Measurements from ENCODE around the gene USP47.
"Not testable (repeated sequence)": the region's sequence is repeated elsewhere in the genome, so short reads cannot be mapped to it uniquely, and the experiment has no call there.

The USP47 gene

DNA sequence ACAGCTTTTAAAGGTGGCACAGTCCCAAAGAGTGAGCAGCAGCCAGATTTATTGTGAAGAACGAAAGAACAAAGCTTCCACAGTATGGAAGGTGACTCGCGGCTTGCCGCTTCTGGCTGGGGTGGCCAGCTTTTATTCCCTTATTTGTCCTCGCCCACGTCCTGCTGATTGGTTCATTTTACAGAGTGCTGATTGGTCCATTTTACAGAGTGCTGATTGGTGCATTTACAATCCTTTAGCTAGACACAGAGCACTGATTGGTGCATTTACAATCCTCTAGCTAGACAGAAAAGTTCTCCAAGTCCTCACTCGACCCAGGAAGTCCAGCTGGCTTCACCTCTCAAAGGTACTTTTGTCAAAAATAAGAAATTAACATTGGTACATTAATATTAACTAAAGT lies 10.4 kb upstream of the USP47 start:
- not testable (repeated sequence) for DNase-seq

- DNase-seq, result no peak
These were observed 5.0 kb upstream of the USP47 start for GRCh38 chr11:11836676-11837231.

DNA sequence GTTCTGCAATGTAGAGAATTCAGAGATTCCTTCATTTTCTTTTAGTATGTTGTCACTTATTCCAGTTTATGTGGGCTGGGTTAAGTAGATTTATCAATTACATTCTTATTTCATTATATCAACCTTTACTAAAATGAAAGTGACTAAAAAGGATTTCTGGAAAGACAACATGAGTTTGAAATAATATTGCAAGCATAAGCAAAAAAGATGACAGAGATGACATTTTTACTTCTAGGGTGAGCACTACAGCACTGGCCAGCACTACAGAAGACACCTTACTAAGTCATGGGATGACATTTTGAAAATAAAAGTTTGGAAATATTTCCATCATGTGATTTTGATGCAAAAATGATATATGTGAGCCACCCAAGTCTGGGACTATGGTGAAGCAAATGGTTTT lies 2.1 kb upstream of the USP47 start:
- no peak for DNase-seq

DNA sequence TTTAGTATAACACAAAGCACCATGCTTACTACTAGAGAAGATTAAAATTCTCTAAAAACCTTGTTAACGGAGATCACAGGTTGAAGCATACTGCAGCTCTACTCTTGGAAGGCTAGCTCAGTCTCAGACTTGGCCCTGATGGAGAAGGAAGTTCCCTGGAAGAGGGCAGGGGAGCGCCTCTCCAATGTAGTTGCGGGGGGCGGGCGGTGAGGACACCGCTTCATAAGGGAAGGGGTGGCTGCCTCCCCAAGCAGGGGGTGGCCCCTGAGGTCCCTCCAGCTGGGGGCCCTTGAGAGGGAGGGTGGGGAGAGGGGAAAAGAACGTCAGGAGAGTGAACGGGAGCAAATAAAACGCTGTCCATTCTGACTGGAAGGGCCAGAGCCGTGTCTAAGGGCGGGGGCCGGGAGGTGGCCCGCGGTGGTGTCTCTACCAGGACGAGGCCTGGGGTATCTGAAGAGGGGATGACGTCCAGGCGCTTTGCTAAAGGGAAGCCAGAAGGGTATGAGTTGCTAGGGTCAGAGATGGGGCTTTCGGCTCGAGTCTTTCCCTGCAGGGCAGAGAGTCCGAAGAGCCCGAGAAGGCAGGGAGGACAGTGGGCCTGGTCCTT lies 553 bp upstream of the USP47 start:
- peak; percentile 61 for DNase-seq

DNA sequence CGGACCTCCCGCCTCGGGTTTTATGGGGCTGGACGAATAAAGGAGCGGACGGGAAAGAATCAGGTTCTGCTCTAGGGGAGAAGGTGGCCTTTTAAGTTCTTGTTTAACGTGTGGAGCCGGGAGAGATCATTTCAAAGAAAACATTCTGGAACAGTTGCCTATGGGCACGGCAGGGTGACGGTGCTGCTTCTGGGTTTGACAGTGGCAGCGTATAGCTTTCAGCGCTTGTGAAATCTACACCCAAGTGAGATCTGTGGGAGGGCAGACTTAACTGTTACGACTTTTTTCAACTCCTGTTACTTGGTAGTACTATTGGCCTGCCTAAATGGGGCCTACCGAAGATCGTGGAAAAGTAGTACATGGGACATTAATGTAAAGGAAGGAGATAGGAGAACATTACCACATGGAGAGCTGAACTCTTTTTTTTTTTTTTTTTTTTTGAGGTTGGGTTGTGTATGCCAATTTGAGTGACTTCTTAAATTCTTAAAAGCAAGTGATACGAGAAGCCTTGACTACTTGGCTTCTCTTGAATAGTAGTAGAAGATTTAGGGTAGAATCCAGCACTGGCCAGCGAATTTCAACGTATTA lies 743 bp downstream of the USP47 start:
- DNase-seq, result peak; percentile 65

- no peak for DNase-seq
These were observed 1.4 kb downstream of the USP47 start for GRCh38 chr11:11843211-11843621.

DNA sequence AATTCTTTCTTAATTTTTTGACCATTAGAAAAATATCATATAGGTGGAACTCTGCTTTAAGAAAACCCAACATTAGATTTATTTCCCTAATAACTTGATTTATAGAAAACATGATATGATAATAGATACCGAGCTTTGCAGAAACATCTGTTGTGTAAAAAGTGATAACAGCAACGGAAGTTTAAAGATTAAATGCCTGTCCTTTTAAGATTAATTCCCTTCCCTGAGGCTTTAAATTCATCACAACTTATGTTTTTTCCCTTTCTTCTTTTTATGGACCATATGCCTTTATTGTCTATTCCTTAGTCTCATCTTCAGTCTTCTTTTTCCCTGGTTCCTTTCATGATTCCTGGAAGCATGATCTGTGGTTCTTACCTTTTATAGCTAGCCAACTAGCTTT lies 1.9 kb downstream of the USP47 start:
- DNase-seq, result no peak

DNA sequence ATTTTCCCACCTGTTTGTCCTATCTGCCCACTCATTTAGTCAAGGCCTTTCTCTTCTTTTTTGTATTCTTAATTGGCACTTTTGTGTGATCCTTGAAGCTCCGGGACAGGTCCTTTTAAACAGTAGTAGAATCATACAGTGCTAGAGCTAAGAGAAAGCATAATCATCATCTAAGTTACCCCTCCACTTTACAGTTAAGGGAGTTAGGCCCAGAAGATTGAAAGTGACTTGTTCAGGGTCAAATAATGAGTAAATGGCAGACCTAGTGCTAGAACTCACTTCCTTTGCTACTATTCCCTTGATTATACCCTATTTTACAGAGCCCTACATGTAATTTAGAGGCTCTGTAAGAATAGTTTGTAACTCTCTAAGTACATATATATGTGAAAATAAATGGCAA lies 2.5 kb downstream of the USP47 start:
- DNase-seq, result no peak

DNA sequence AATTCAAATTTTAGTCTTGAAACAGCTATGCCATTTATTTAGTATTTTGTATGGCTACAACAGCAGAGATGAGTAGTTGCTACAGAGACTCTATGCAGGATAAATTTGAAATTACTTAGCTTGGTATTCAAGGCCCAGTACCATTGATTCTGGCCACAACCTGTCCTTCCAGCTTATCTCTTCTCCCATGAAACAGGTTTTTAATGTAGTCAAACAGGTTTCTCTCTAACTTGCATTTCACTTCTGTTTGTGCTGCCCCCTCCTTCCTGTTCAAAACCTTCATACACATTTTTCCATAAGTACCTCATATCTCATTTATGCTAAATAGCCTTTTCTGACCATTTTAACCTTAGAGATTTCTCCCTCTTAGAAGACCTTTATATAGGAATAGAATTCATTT lies 3.3 kb downstream of the USP47 start:
- DNase-seq, result peak; percentile 14

- no peak for DNase-seq
These were observed 3.8 kb downstream of the USP47 start for GRCh38 chr11:11845551-11845950.

DNA sequence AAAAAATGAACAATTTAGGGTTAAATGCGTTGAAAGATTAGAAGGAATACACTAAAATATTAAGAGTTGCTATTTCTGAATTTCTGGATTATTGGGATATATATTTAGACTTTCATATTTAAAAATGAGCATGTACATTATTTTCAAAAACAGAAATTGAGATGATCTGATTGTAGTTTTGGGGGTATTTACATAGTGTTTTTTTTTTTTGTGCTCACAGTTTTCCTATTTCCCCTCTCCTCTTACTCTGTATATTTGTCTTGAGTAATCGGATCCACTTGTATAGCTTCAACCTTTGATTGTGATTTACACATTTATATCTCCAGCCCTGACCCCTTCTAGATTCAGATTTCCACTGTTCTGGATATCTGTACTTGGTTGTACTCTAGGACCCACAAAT lies 5.3 kb downstream of the USP47 start:
- no peak for DNase-seq

DNA sequence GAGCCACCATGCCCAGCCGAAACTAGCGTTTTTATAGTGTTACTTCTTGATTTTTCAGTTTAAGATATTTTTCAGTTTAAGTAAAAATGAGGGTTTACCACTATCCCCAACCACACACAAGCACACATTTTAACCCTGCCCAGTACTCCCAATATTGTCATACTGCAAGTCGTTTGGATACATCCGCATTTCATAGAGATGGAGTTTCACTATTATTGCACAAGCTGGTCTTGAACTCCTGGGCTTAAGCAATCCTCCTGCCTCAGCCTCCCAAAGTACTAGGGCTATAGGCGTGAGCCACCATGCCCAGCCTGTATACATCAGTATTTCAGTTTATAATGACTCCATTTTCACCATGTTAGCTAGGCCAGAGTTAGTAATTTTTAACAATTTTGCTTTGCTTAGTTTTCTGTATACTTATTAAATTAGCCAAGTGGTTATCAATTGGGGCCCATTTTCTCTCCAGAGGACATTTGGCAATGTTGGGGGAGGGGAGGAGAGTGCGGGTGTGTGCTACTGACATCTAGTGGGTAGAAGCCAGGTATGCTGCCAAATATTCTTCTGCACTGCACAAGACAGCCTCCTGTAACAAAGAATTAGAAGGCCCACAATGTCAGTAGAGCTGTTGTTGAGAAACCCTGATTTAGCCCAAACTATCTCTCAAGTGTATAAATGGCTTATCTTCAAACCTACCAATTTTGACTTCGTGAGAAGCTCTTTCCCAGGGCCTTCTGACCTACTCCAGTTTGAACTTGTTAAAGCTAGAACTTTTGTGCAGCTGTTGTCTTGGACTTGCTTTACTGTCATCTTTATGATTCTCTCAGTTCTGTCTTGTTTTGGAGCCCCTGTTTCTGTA lies 7.3 kb downstream of the USP47 start:
- peak; percentile 62 for DNase-seq

- DNase-seq, result no peak
These were observed 8.9 kb downstream of the USP47 start for GRCh38 chr11:11850668-11851067.

GRCh38 chr11:11856638-11857037 lies 14.9 kb downstream of the USP47 start:
- DNase-seq, result no peak

DNA sequence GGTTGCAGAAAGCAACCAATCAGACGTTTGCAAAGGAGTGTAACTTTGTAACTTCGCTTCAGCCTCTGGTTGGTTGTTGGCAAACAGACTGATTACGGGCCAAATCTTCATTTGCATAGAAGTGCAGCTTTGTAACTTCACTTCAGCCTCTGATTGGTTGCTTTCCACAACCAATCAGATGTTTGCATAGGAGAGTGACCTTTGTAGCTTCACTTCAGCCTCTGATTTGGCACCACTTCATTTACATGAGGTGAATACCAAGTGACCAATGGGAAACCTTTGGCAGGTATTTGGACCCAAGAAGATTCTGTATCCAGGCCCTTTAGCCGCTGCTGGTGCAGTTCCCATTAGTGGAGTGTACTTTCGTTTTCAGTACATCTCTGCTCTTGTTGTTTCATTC lies 16.0 kb downstream of the USP47 start:
- no peak for DNase-seq

- no peak for DNase-seq
These were observed 16.9 kb downstream of the USP47 start for GRCh38 chr11:11858676-11859075.

DNA sequence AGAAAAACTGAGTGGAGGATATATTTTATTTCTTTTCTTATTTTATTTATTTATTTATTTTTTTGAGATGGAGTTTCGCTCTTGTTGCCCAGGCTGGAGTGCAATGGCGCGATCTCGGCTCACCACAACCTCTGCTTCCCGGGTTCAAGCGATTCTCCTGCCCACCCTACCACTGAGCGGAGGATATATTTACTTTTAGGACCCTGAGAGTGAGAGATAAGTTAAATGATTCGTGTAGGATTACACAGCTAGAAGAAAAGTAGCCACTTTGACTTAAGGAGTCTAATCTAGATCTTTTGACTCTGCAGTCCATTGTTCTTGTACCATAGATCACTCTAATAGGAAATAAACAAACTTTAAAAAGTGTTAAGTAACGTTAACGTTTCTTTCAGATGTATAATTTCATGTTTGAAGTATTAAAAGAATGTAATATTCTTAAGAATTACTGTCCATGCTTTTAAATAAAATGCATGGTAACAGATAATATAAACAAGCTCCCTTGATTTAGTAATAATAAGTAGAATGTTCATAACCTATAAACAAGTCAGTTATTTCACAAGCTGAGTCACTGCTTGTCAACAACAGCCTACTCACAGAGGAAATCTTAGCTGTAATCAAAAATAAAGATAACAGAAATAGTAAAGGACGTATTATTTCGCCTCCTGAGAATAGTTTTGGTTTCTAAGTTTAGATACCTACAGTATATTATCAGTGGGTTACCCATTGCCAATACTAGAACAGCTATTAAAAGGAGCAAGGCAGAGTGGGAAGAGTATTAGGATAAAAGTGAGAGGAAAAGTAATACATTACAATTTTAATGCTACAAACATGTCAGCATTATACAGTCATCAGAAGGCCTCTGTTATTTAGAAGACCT lies 18.6 kb downstream of the USP47 start:
- no peak for DNase-seq

- DNase-seq, result no peak
These were observed 21.2 kb downstream of the USP47 start for GRCh38 chr11:11862999-11863398.

- no peak for DNase-seq
These were observed 22.6 kb downstream of the USP47 start for GRCh38 chr11:11864332-11864731.

DNA sequence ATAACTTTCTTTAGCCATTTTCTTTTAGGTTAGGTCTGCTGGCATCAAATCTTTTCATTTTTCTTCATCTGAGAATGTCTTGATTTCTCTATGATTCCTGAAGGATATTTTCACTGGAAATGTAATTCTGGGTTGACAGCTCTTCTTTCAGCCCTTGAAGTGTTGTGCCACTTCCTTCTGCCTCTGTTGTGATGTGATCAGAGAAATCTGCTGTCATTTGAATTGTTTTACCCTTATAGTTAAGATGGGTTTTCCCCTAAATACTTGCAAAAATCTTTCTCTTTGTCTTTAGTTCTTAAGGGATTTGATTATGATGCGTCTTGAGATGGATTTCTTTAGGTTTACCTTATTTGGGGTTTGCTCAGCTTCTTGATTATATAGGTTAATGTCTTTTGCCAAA lies 23.0 kb downstream of the USP47 start:
- no peak for DNase-seq

- DNase-seq, result no peak
These were observed 23.7 kb downstream of the USP47 start for GRCh38 chr11:11865449-11865848.

DNA sequence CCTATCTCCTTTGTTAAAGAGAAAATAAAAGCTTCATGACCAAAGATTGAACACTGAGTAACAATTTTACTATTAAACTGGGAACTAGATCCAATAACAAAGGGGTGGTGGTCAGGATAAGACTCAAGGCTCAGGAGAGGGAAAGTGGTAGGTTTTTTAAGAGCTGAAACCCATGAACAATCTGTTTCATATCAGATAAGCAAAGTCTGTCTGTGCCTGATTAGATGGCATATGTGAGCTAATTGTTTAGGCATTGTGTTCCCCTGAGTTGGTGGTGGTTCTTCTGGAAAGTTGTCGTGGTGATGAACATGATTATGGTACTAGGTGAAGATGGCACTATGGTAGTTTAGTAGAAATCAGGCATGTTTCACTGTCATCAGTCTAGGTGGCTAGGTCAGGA lies 24.4 kb downstream of the USP47 start:
- DNase-seq, result no peak

DNA sequence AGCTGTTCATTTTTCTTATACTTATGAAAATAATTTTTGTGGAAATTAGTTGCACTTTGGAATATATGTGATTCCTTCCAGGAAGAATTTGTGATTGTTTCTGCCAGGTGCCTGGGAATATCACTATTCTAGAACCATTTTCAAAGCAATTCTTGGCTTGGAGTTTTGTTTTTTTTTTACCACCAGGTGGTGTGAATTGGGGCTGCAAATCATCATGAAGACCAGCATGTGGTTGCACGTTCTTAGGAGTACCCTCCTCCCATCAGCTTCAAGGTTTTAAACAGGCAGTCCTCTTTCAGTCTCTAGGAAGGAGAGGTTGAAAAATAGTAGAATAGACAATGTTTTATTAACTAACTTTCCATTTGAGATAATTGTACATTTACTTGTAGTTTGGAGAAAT lies 25.9 kb downstream of the USP47 start:
- no peak for DNase-seq

Measured in NCI-H345 (cell line).